Activated CD4-positive, alpha-beta memory T cell treated with anti-CD3 and anti-CD28 coated beads for 36 hours (primary cell): ENCODE results near the gene TAS2R46. TPM values are rescaled to one million over a fixed set of nuclear protein-coding genes. Genes with fewer than 3 reads are reported as not detected.

Experiments
- CTCF ChIA-PET: fragments of 350-600 bp; sonication (Branson Sonifier 250); formaldehyde crosslinking; loops from one replicate; lab custom pipeline; 2021; ENCODE audit warnings: antibody characterized with exemption, inconsistent platforms; lab: Charles Lee
- POLR2A ChIA-PET: fragments of 350-600 bp; sonication (Branson Sonifier 250); formaldehyde crosslinking; loops from one replicate; lab custom pipeline; 2021; ENCODE audit warnings: antibody characterized with exemption; lab: Charles Lee
- DNase-seq: peaks from one replicate; pipeline ENCODE4 v3.0.0-alpha.2; 2020
- H3K27ac Mint-ChIP-seq: one replicate; pipeline ENCODE4 v1.8.0; 2021; ENCODE audit warnings: mixed read lengths
- H3K27me3 Mint-ChIP-seq: one replicate; pipeline ENCODE4 v1.8.0; 2021; ENCODE audit warnings: mixed read lengths
- H3K36me3 Mint-ChIP-seq: one replicate; pipeline ENCODE4 v1.8.0; 2021; ENCODE audit warnings: mixed read lengths
- H3K4me1 Mint-ChIP-seq: one replicate; pipeline ENCODE4 v1.8.0; 2021; ENCODE audit warnings: low read depth, mixed read lengths
- H3K4me3 Mint-ChIP-seq: one replicate; pipeline ENCODE4 v1.8.0; 2021; ENCODE audit warnings: mild to moderate bottlenecking, mixed read lengths
- H3K9me3 Mint-ChIP-seq: one replicate; pipeline ENCODE4 v1.8.0; 2021; ENCODE audit warnings: mixed read lengths
- intact Hi-C: fragments of 100-400 bp; cut with micrococcal nuclease; formaldehyde crosslinking; loops from one replicate; pipeline ENCODE4 v1.15.1; 2023
- total RNA-seq, 2 experiments: library from RNA; stranded (reverse); gene quantifications; one replicate each; pipeline ENCODE4 v1.2.3, GENCODE V29; 2021

Gene TAS2R46
- total RNA-seq, 2 experiments from 2014 or later, result 0.41 to 0.55 TPM

- H3K27me3 Mint-ChIP-seq, result no peaks in the 10 kb centered on the region
- intact Hi-C loops, result no loop called here
- H3K9me3 Mint-ChIP-seq, result peaks cover 10% of the 10 kb centered on the region
- DNase-seq, result no peak
- H3K4me1 Mint-ChIP-seq, result peaks cover 2% of the 10 kb centered on the region
- H3K27ac Mint-ChIP-seq, result no peak overlapping the region
- POLR2A ChIA-PET, result no interaction called here
- peaks cover 25% of the 10 kb centered on the region for H3K36me3 Mint-ChIP-seq
- H3K4me3 Mint-ChIP-seq, result no peak overlapping the region
- CTCF ChIA-PET, result no interaction called here
Measured at GRCh38 chr12:11026118-11026517, 36.0 kb downstream of the TAS2R46 start.

GRCh38 chr12:11023387-11023786 lies 38.7 kb downstream of the TAS2R46 start:
- intact Hi-C loops, result no loop called here
- POLR2A ChIA-PET, result no interaction called here
- peaks cover 2% of the 10 kb centered on the region for H3K4me1 Mint-ChIP-seq
- H3K27me3 Mint-ChIP-seq, result no peaks in the 10 kb centered on the region
- no peak for DNase-seq
- no peak overlapping the region for H3K4me3 Mint-ChIP-seq
- H3K27ac Mint-ChIP-seq, result no peak overlapping the region
- peaks cover 10% of the 10 kb centered on the region for H3K9me3 Mint-ChIP-seq
- peaks cover 16% of the 10 kb centered on the region for H3K36me3 Mint-ChIP-seq
- CTCF ChIA-PET, result no interaction called here

- Mint-ChIP-seq H3K36me3 (peaks cover 17% of the 10 kb centered on the region), H3K27me3 (no peaks in the 10 kb centered on the region), H3K9me3 (peaks cover 10% of the 10 kb centered on the region), H3K4me3 (no peak within 1 kb of the TSS), H3K27ac (no peak within 1 kb of the TSS), H3K4me1 (peaks cover 2% of the 10 kb centered on the region)
- CTCF ChIA-PET, result no interaction called here
- no peak for DNase-seq
- POLR2A ChIA-PET, result no interaction called here
- intact Hi-C loops, result no loop called here
Measured at GRCh38 chr12:11022520-11022919, 39.6 kb downstream of the TAS2R46 start, which contains the start of gene TAS2R19. Gene TAS2R19, minus strand, starts transcription at chr12:11022620. Its CDS starts 49 bp downstream, at chr12:11022571.

GRCh38 chr12:11016937-11017336 lies 45.2 kb downstream of the TAS2R46 start:
- no peaks in the 10 kb centered on the region for H3K27me3 Mint-ChIP-seq
- H3K4me3 Mint-ChIP-seq, result no peak overlapping the region
- no peaks in the 10 kb centered on the region for H3K9me3 Mint-ChIP-seq
- peaks cover 2% of the 10 kb centered on the region for H3K4me1 Mint-ChIP-seq
- no peak overlapping the region for H3K27ac Mint-ChIP-seq
- DNase-seq, result no peak
- H3K36me3 Mint-ChIP-seq, result peaks cover 8% of the 10 kb centered on the region
- ChIA-PET CTCF (no interaction called here), POLR2A (no interaction called here)
- intact Hi-C loops, result no loop called here

- POLR2A ChIA-PET, result no interaction called here
- Mint-ChIP-seq H3K27me3 (no peaks in the 10 kb centered on the region), H3K27ac (no peak overlapping the region), H3K9me3 (no peaks in the 10 kb centered on the region), H3K4me3 (no peak overlapping the region), H3K4me1 (no peaks in the 10 kb centered on the region), H3K36me3 (peaks cover 6% of the 10 kb centered on the region)
- CTCF ChIA-PET, result no interaction called here
- intact Hi-C loops, result loop anchor here (2.0 kb wide), 1 partner anchor 53 kb away; no protein-coding TSS in a partner anchor
- DNase-seq, result no peak
Measured at GRCh38 chr12:11015775-11016430, 46.2 kb downstream of the TAS2R46 start.

- H3K4me1 Mint-ChIP-seq, result no peaks in the 10 kb centered on the region
- ChIA-PET CTCF (no interaction called here), POLR2A (no interaction called here)
- peaks cover 8% of the 10 kb centered on the region for H3K36me3 Mint-ChIP-seq
- intact Hi-C loops, result loop anchor here (2.0 kb wide), 1 partner anchor 55 kb away; no protein-coding TSS in a partner anchor
- H3K27me3 Mint-ChIP-seq, result no peaks in the 10 kb centered on the region
- H3K27ac Mint-ChIP-seq, result no peak overlapping the region
- DNase-seq, result no peak
- no peak overlapping the region for H3K4me3 Mint-ChIP-seq
- H3K9me3 Mint-ChIP-seq, result no peaks in the 10 kb centered on the region
Measured at GRCh38 chr12:11014234-11014633, 47.9 kb downstream of the TAS2R46 start.

Other genes starting within 250 kb of the TAS2R46 start
- not detected for gene TAS2R10, start 235.9 kb downstream of the TAS2R46 start, total RNA-seq
- gene PRR4, start 212.8 kb downstream of the TAS2R46 start, total RNA-seq, result under 1 TPM in 1 of 2 experiments, not detected in 1; 0.57 TPM
- gene PRH1, start 178.0 kb downstream of the TAS2R46 start, total RNA-seq, result 1 to 10 TPM; 6.5 to 6.6 TPM
- gene TAS2R13, start 152.7 kb downstream of the TAS2R46 start, total RNA-seq, result not detected
- gene PRH2, start 133.1 kb downstream of the TAS2R46 start, total RNA-seq, result not detected
- 1 to 10 TPM in 1 of 2 experiments, under 1 TPM in 1; 0.62 to 1.2 TPM for gene TAS2R14, start 123.0 kb downstream of the TAS2R46 start, total RNA-seq
- not detected for gene TAS2R50, start 75.4 kb downstream of the TAS2R46 start, total RNA-seq
- under 1 TPM; 0.36 to 0.97 TPM for gene TAS2R20, start 64.0 kb downstream of the TAS2R46 start, total RNA-seq
- gene TAS2R19, start 39.7 kb downstream of the TAS2R46 start, total RNA-seq, result under 1 TPM; 0.92 to 0.93 TPM
- gene TAS2R31, start 30.9 kb downstream of the TAS2R46 start, total RNA-seq, result 1 to 10 TPM; 1.1 TPM
- gene TAS2R43, start 30.0 kb upstream of the TAS2R46 start, total RNA-seq, result under 1 TPM in 1 of 2 experiments, not detected in 1; 0.21 TPM
- under 1 TPM; 0.87 to 0.95 TPM for gene TAS2R30, start 72.3 kb upstream of the TAS2R46 start, total RNA-seq
- 1 to 10 TPM; 5.9 to 6.5 TPM for gene SMIM10L1, start 108.9 kb upstream of the TAS2R46 start, total RNA-seq
- gene TAS2R42, start 124.6 kb upstream of the TAS2R46 start, total RNA-seq, result not detected
- not detected for gene PRB3, start 207.4 kb upstream of the TAS2R46 start, total RNA-seq
- gene PRB4, start 248.1 kb upstream of the TAS2R46 start, total RNA-seq, result not detected